GM23338 (cell line): ENCODE measurements around the gene TAOK1. TPM values are rescaled to one million over a fixed set of nuclear protein-coding genes. Genes with fewer than 3 reads are reported as not detected.

Experiments
- CREB1 ChIP-seq: fragments of 250-450 bp; sonication (Bioruptor Pico); IDR thresholded peaks from 2 replicates; pipeline ENCODE4 v1.5.0; 2020; ENCODE audit warnings: low read depth, mild to moderate bottlenecking, moderate library complexity
- ETS1 ChIP-seq: IDR thresholded peaks from 2 replicates; pipeline ENCODE4 v1.6.1; 2016; ENCODE audit warnings: antibody characterized with exemption
- EZH2 ChIP-seq: fragments of 200-600 bp; sonication (generic); IDR thresholded peaks from one replicate; pipeline ENCODE4 v1.8.0; 2017; ENCODE audit warnings: antibody characterized with exemption, mild to moderate bottlenecking, low read depth; ENCODE audit not compliant: unreplicated experiment
- POLR2AphosphoS5 ChIP-seq: IDR thresholded peaks from 2 replicates; pipeline ENCODE4 v1.6.1; 2016; ENCODE audit warnings: antibody characterized with exemption, low read depth
- polyA plus RNA-seq: library from polyadenylated mRNA; unstranded; fragments of >200 nt; fragmentation: Nextera tagmentation; extraction: Ambion mirVana; gene quantifications from 2 replicates; pipeline ENCODE4 v1.2.1, GENCODE V29; 2016
- total RNA-seq: library from RNA; depleted of rRNA; stranded (reverse); fragments of >200 nt; shearing (Covaris generic); gene quantifications from 2 replicates; pipeline ENCODE4 v1.2.3, GENCODE V29; 2014
- TF ChIP-seq, protein P1 (sequence below): fragments of 250-450 bp; sonication (Bioruptor Pico); IDR thresholded peaks from 2 replicates; pipeline ENCODE4 v1.5.0; 2020; ENCODE audit warnings: mild to moderate bottlenecking, moderate library complexity
- TF ChIP-seq, protein P2 (sequence below): IDR thresholded peaks from one replicate; pipeline ENCODE4 v1.6.1; 2018; ENCODE audit warnings: antibody characterized with exemption; ENCODE audit not compliant: unreplicated experiment

Gene TAOK1
- total and polyA plus RNA-seq, 2 experiments from 2014 or later, result 19.4 to 69.8 TPM

- TF ChIP-seq, protein P1, sequence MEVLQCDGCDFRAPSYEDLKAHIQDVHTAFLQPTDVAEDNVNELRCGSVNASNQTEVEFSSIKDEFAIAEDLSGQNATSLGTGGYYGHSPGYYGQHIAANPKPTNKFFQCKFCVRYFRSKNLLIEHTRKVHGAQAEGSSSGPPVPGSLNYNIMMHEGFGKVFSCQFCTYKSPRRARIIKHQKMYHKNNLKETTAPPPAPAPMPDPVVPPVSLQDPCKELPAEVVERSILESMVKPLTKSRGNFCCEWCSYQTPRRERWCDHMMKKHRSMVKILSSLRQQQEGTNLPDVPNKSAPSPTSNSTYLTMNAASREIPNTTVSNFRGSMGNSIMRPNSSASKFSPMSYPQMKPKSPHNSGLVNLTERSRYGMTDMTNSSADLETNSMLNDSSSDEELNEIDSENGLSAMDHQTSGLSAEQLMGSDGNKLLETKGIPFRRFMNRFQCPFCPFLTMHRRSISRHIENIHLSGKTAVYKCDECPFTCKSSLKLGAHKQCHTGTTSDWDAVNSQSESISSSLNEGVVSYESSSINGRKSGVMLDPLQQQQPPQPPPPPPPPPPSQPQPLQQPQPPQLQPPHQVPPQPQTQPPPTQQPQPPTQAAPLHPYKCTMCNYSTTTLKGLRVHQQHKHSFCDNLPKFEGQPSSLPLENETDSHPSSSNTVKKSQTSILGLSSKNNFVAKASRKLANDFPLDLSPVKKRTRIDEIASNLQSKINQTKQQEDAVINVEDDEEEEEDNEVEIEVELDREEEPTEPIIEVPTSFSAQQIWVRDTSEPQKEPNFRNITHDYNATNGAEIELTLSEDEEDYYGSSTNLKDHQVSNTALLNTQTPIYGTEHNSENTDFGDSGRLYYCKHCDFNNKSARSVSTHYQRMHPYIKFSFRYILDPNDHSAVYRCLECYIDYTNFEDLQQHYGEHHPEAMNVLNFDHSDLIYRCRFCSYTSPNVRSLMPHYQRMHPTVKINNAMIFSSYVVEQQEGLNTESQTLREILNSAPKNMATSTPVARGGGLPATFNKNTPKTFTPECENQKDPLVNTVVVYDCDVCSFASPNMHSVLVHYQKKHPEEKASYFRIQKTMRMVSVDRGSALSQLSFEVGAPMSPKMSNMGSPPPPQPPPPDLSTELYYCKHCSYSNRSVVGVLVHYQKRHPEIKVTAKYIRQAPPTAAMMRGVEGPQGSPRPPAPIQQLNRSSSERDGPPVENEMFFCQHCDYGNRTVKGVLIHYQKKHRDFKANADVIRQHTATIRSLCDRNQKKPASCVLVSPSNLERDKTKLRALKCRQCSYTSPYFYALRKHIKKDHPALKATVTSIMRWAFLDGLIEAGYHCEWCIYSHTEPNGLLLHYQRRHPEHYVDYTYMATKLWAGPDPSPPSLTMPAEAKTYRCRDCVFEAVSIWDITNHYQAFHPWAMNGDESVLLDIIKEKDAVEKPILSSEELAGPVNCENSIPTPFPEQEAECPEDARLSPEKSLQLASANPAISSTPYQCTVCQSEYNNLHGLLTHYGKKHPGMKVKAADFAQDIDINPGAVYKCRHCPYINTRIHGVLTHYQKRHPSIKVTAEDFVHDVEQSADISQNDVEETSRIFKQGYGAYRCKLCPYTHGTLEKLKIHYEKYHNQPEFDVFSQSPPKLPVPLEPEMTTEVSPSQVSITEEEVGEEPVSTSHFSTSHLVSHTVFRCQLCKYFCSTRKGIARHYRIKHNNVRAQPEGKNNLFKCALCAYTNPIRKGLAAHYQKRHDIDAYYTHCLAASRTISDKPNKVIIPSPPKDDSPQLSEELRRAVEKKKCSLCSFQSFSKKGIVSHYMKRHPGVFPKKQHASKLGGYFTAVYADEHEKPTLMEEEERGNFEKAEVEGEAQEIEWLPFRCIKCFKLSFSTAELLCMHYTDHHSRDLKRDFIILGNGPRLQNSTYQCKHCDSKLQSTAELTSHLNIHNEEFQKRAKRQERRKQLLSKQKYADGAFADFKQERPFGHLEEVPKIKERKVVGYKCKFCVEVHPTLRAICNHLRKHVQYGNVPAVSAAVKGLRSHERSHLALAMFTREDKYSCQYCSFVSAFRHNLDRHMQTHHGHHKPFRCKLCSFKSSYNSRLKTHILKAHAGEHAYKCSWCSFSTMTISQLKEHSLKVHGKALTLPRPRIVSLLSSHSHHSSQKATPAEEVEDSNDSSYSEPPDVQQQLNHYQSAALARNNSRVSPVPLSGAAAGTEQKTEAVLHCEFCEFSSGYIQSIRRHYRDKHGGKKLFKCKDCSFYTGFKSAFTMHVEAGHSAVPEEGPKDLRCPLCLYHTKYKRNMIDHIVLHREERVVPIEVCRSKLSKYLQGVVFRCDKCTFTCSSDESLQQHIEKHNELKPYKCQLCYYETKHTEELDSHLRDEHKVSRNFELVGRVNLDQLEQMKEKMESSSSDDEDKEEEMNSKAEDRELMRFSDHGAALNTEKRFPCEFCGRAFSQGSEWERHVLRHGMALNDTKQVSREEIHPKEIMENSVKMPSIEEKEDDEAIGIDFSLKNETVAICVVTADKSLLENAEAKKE (CRISPR knock-in tag), result no peak
- TF ChIP-seq ETS1, result no peak
- no peak for TF ChIP-seq CREB1 (CRISPR knock-in tag)
- TF ChIP-seq, protein P2, sequence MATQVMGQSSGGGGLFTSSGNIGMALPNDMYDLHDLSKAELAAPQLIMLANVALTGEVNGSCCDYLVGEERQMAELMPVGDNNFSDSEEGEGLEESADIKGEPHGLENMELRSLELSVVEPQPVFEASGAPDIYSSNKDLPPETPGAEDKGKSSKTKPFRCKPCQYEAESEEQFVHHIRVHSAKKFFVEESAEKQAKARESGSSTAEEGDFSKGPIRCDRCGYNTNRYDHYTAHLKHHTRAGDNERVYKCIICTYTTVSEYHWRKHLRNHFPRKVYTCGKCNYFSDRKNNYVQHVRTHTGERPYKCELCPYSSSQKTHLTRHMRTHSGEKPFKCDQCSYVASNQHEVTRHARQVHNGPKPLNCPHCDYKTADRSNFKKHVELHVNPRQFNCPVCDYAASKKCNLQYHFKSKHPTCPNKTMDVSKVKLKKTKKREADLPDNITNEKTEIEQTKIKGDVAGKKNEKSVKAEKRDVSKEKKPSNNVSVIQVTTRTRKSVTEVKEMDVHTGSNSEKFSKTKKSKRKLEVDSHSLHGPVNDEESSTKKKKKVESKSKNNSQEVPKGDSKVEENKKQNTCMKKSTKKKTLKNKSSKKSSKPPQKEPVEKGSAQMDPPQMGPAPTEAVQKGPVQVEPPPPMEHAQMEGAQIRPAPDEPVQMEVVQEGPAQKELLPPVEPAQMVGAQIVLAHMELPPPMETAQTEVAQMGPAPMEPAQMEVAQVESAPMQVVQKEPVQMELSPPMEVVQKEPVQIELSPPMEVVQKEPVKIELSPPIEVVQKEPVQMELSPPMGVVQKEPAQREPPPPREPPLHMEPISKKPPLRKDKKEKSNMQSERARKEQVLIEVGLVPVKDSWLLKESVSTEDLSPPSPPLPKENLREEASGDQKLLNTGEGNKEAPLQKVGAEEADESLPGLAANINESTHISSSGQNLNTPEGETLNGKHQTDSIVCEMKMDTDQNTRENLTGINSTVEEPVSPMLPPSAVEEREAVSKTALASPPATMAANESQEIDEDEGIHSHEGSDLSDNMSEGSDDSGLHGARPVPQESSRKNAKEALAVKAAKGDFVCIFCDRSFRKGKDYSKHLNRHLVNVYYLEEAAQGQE, result no peak
- TF ChIP-seq POLR2AphosphoS5, result no peak
- TF ChIP-seq EZH2, result no peak
Measured at GRCh38 chr17:29344201-29344856, 45.8 kb upstream of the TAOK1 start (continued).
